Jurkat, Clone E6-1 (cell line): ENCODE results near the gene SLC7A8.

Experiments used
- DNase-seq: peaks from one replicate; pipeline ENCODE4 v3.0.0-alpha.2; 2011; ENCODE audit warnings: low read depth, low spot score
- H3K4me3 ChIP-seq: 2 replicates; pipeline ENCODE4 v1.5.1; 2011; ENCODE audit warnings: mild to moderate bottlenecking, low read length, control low read depth, moderate library complexity

The SLC7A8 gene

GRCh38 chr14:23141706-23142444 is 41.6 kb downstream of the SLC7A8 start:
- no peak for DNase-seq
- no peak overlapping the region for H3K4me3 ChIP-seq

DNA sequence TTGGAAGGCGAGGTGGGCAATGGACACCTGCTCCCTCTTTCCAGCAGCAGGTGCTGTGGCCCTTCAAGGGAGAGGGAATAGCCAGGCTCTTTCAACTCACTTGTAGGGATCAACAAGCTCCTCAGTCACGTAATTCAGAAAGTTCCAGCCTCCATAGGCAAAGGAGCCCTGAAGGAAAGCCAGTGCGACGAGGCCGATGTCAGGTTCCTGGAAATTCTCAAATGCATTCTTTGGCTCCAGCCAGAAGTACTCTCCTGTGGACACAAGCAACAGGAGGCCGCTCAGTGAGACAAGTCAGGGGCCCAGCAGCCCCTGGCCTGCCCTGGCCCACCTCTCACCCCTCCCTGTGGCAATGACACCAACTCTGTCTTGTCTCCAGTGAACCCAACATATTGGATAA is 43.1 kb downstream of the SLC7A8 start:
- H3K4me3 ChIP-seq, result no peak overlapping the region
- DNase-seq, result no peak

DNA sequence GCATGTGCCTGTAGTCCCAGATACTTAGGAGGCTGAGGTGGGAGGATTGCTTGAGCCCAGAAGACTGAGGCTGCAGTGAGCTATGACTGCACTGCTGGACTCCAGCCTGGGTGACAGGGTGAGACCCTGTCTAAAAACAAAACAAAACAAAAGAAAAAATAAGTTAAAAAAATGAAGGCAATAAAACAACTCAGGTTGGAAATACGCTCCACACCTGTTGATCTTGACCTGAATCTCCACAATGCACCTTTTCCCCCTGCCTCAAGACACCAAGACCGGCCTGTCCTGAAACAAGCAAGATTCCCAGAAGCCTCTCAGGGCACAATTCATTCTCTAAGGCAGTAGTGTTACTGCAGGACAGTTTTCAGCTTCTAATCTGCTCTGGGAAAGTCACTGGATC is 43.6 kb downstream of the SLC7A8 start:
- DNase-seq, result no peak
- no peak overlapping the region for H3K4me3 ChIP-seq

DNA sequence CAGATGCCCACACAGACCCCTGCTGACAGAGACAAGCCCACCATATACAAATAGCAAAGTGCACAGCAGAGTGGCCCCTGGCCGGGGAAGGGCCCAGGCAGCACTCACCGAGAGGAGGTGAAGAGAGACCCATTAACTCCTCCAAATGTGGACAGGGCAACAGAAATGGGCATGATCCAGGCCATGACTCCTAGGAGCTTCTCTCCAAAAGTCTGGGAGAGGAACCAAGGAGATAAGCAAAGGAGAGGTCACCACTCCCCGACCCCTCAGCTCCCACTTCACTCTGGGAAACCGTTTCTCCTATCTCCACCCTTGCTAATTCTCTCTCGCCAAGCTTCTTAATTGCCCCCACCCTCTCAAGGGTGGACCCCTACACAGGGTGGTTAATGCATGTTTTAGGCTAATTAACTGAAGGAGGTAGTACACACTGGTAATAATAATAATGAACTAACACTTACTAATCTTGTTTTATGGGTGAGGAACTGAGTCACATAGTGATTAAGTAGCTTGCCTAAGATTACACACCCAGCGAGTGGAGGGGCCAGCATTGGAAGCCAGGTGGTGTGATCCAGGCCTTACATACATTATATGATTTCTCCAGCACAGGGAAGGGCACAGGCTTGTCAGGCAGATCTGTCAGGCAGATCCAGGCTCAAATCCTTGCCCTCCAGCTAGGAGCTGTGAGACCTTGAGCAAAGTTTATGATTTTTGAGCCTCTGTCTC is 45.5 kb downstream of the SLC7A8 start:
- DNase-seq, result no peak

GRCh38 chr14:23137192-23137812 is 46.2 kb downstream of the SLC7A8 start:
- no peak for DNase-seq
- H3K4me3 ChIP-seq, result no peak overlapping the region

More for the DNA sequence above, 45.5 kb downstream of the SLC7A8 start:
- no peak overlapping the region for H3K4me3 ChIP-seq

GRCh38 chr14:23136566-23137133 is 46.8 kb downstream of the SLC7A8 start:
- no peak overlapping the region for H3K4me3 ChIP-seq
- no peak for DNase-seq

DNA sequence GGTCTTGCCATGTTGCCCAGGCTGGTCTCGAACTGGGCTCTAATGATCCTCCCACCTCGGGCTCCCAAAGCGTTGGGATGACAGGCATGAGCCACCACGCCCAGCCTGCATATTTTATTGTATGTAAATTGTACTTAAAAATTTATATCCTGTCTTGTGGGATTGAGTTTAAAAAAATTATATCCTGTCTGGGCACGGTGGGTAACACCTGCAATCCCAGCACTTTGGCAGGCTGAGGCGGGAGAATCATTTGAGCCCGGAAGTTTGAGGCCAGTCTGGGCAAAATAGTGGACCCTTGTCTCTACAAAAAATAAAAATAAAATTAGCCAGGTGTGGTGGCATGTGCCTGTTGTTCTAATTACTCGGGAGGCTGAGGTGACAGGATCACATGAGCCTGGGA is 50.5 kb downstream of the SLC7A8 start:
- H3K4me3 ChIP-seq, result no peak overlapping the region
- no peak for DNase-seq

GRCh38 chr14:23131482-23131881 is 52.0 kb downstream of the SLC7A8 start:
- no peak overlapping the region for H3K4me3 ChIP-seq
- no peak for DNase-seq

GRCh38 chr14:23130871-23131270 is 52.6 kb downstream of the SLC7A8 start:
- no peak overlapping the region for H3K4me3 ChIP-seq
- DNase-seq, result no peak

DNA sequence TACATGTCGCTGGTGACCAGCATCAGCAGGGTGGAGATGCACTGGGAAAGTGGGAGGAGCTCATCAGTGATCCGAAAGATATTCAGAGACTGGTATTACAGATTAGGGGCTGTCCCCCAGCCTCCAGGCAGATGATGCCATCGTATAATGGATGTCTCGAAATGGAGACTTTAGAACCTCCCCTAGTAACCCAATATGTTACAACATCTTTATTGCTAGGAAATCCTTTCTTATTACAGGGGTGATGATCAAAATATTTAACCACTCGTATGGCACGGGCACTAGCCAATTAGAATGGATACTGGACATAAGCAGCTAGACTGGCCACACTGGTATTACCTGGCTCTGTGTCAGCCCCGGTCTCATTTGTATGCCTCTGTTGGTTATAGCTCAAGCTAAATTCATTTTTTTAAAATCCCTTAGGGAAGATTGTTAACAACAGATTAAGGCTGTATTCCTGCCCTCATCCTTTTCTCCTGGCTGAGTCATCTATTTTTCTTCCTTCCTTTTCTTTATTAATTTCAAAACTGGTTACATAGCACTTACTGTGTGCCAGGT is 53.6 kb downstream of the SLC7A8 start:
- no peak for DNase-seq
- no peak overlapping the region for H3K4me3 ChIP-seq

- DNase-seq, result no peak
- H3K4me3 ChIP-seq, result no peak overlapping the region
These were observed 54.3 kb downstream of the SLC7A8 start for GRCh38 chr14:23128969-23129758.

GRCh38 chr14:23127861-23128260 is 55.6 kb downstream of the SLC7A8 start:
- no peak for DNase-seq
- H3K4me3 ChIP-seq, result no peak overlapping the region

DNA sequence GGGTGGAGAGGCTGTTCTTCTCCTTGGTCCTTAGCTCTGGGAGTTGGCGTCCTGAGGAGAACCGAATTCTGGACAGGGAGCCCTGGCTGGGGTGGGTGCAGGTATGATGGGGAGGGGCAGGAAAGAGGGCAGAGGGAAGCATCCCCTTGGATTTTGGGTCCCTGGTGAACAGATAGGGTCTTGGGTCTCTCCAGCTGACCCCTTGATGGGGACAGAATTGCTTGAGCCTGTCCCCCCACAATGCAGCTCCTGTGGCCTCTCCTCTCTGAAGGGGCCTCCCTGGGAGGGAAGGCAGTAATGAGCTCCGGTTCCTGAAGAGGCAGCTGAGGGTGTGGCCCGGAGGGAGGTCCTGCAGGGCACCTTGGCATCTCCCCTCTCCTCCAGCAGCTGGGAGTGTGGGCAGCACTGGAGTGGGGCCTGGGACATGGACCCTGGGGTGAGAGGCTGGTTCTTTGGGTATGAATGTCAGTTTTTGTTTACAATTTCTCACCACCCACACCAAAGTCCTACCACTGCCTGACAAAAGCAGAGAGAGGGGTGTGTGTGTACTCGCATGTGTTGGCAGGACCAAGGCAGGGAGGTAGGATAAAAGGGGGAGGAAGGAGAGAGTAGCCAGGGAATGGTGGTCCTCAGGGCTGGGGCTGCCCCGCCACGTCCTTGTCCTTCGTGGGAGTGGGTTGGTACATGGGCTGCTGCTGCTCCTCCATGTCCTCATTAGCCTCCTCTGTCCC is 56.7 kb downstream of the SLC7A8 start:
- no peak overlapping the region for H3K4me3 ChIP-seq
- DNase-seq, result no peak

GRCh38 chr14:23125933-23126524 is 57.4 kb downstream of the SLC7A8 start:
- no peak for DNase-seq
- H3K4me3 ChIP-seq, result no peak overlapping the region

DNA sequence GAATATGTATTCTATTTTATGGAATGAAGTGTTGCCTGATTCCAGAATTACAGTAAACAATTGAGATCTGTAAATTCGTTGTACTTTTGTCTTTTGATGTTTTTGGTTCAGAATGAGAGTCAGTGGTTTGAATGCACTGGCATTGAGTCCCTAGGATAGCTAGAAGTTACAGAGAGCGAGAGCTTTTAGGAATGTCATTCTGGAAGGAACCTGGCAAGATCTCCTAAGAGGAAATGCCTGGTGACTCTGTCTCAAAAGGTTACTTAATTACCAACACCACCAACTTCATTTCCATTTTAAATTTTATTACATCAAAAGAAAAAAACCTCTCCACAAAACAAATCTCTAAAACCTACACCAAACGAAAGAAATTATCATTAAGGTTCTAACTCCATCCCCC is 58.4 kb downstream of the SLC7A8 start:
- DNase-seq, result no peak
- H3K4me3 ChIP-seq, result no peak overlapping the region

DNA sequence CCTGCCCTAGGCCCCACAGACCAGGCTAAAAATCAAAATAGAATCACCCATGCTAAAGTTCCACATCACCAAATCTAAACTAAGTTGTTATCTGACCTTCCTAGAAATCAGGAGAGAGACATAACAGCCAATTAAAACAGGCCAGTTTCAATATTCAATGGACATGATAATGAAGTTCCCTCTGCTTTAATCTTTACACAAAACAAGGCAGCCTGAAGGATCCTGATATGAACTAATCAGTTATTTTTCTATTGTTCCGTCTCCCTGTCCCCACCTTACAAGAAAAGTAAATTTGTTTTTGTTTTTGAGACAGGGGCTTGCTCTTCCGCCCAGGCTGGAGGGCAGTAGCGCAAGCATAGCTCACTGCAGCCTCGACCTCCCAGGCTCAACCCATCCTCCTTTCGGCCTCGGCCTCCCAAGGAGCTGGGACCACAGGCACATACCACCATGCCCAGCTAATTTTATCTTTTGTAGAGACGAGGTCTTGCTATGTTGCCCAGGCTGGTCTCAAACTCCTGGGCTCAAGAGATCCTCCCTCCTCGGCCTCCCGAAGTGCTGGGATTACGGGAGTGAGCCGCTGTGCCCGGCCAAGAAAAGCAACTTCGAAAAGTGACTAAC is 59.0 kb downstream of the SLC7A8 start:
- no peak for DNase-seq
- H3K4me3 ChIP-seq, result no peak overlapping the region

DNA sequence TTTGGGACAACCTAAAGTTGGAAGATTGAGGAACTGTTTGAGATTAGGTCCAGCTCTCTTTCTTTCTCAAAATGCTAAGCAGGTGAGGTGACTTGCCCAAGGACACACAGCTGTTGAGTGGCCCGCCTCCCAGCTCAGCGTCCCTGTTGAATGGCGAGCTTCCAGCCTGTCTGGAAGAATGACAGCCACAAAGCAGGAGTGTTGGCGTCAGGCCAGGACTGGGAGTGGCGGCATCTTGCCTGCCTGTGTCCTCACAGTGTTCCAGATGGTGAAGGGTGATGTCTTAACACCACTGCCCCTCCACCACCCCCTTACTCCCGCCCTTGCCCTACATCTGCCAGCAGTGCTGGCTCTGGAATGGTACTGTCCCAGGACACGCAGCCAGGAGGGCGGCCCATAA is 60.0 kb downstream of the SLC7A8 start:
- no peak for DNase-seq
- no peak overlapping the region for H3K4me3 ChIP-seq

GRCh38 chr14:23122086-23122485 is 61.4 kb downstream of the SLC7A8 start:
- no peak for DNase-seq
- H3K4me3 ChIP-seq, result no peak overlapping the region
